ENCODE measurements around the gene GUCY1A1. TPM values are rescaled to one million over a fixed set of nuclear protein-coding genes. Genes with fewer than 3 reads are reported as not detected.

GUCY1A1 gene
- total RNA-seq, 1 donor: 0.43 TPM

DNA sequence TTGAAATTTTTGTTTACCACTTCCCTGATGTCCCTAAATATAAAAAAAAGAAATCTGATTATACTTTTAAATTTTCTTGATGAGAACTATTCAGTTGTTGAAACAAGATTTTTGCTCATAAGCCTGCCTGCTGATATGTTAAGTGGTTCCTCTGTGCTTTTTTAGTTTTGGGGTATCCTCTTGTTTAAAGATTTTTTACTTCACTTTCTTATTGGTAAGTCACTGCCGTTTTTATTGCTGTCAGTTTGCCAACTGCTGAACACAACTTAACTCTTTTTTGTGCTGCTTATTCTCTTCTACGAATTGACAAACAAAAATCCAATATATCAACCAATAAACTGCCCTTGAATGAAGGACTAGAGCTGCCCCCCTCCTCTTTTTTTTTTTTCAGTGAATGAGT lies 39.5 kb downstream of the GUCY1A1 start:
- TF ChIP-seq, protein P1, sequence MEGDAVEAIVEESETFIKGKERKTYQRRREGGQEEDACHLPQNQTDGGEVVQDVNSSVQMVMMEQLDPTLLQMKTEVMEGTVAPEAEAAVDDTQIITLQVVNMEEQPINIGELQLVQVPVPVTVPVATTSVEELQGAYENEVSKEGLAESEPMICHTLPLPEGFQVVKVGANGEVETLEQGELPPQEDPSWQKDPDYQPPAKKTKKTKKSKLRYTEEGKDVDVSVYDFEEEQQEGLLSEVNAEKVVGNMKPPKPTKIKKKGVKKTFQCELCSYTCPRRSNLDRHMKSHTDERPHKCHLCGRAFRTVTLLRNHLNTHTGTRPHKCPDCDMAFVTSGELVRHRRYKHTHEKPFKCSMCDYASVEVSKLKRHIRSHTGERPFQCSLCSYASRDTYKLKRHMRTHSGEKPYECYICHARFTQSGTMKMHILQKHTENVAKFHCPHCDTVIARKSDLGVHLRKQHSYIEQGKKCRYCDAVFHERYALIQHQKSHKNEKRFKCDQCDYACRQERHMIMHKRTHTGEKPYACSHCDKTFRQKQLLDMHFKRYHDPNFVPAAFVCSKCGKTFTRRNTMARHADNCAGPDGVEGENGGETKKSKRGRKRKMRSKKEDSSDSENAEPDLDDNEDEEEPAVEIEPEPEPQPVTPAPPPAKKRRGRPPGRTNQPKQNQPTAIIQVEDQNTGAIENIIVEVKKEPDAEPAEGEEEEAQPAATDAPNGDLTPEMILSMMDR (IDR thresholded peaks at IDR 0.05; ENCODE audit: insufficient read depth, low read depth, low read length): no peak
- no peak for DNase-seq (ENCODE audit: low read depth)

GRCh38 chr4:155707251-155707650 lies 40.6 kb downstream of the GUCY1A1 start:
- no peak for DNase-seq (ENCODE audit: low read depth)
- H3K4me3 ChIP-seq (ENCODE audit: low read depth, low read length): no peak overlapping the region
- TF ChIP-seq, protein P1 (IDR thresholded peaks at IDR 0.05; ENCODE audit: insufficient read depth, low read depth, low read length): no peak

More for the DNA sequence above, 39.5 kb downstream of the GUCY1A1 start:
- no peak overlapping the region for H3K4me3 ChIP-seq (ENCODE audit: low read depth, low read length)

- no peak overlapping the region for H3K4me3 ChIP-seq (ENCODE audit: low read depth, low read length)
- DNase-seq (ENCODE audit: low read depth): no peak
- TF ChIP-seq, protein P1 (IDR thresholded peaks at IDR 0.05; ENCODE audit: insufficient read depth, low read depth, low read length): no peak
Measured at GRCh38 chr4:155708782-155709181, 42.1 kb downstream of the GUCY1A1 start.

DNA sequence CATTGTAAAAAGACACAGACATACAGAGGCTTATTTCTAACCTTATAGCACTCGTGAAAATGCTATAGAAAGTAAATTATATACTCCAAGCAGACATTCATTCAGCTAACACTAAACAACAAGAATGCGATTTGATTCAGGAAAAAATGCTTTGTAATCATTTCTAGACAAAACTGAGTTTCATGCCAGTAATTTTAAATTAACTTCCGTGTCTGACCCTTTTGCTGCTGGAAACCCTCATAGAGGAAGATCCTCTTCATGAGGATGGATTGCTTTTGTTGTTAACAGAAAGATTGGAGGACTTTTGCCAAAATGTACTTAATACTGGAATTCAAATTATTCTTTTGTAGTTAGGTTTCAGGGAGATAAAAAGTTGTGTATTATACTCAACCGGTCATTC lies 43.3 kb downstream of the GUCY1A1 start:
- no peak for DNase-seq (ENCODE audit: low read depth)
- no peak overlapping the region for H3K4me3 ChIP-seq (ENCODE audit: low read depth, low read length)
- TF ChIP-seq, protein P1 (IDR thresholded peaks at IDR 0.05; ENCODE audit: insufficient read depth, low read depth, low read length): no peak

DNA sequence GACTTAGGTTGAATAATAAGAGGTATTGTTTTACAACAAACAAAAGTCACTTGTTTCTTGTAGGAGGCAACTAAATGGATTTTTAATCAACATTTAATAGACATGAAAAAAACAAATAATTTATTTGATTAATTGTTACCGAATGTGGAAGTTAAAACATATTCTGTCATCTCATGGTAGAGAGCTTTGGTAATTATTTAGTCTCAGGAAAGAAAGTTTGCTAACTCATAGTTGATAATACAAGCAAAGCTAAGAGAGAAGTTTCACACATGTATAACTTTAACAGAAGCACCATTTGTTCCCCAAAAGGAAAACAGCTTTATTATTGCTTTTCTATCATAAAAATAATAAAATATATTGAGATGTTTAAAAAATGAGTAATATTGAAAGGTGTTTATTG lies 44.9 kb downstream of the GUCY1A1 start:
- DNase-seq (ENCODE audit: low read depth): no peak
- TF ChIP-seq, protein P1 (IDR thresholded peaks at IDR 0.05; ENCODE audit: insufficient read depth, low read depth, low read length): no peak
- H3K4me3 ChIP-seq (ENCODE audit: low read depth, low read length): no peak overlapping the region

GRCh38 chr4:155712846-155713245 lies 46.2 kb downstream of the GUCY1A1 start:
- H3K4me3 ChIP-seq (ENCODE audit: low read depth, low read length): no peak overlapping the region
- TF ChIP-seq, protein P1 (IDR thresholded peaks at IDR 0.05; ENCODE audit: insufficient read depth, low read depth, low read length): no peak
- DNase-seq (ENCODE audit: low read depth): no peak

DNA sequence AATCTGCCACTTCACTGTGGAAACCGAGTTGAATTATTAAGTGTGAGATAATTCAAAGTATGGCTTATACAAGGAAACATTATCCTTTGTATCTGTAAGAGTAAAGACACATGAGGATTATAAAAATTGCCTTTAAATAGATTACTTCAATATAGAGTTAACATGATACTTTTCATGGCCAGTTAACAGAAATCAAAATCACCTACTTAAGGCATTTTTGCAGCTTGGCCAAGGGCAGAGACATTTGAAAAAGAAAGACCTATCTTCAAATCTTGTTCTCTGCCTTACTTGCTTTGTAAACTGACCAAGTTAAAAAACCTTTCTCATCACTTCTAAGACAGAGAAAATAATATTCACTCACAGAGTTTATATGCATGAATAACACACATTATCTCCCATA lies 47.3 kb downstream of the GUCY1A1 start:
- TF ChIP-seq, protein P1 (IDR thresholded peaks at IDR 0.05; ENCODE audit: insufficient read depth, low read depth, low read length): no peak
- no peak for DNase-seq (ENCODE audit: low read depth)
- no peak overlapping the region for H3K4me3 ChIP-seq (ENCODE audit: low read depth, low read length)
